Naive B cell (primary cell): ENCODE results near the gene SLC23A1. TPM values are rescaled to one million over a fixed set of nuclear protein-coding genes. Genes with fewer than 3 reads are reported as not detected.

Experiments used
- ATAC-seq, 2 donors: fragments of 150-1000 bp; cut with Tn5 transposase; 2 replicates each; pipeline ENCODE4 v1.10.0; 2021; ENCODE audit warnings: low read depth in 2 of 2, mild to moderate bottlenecking in 2 of 2, moderate library complexity in 2 of 2
- DNase-seq: peaks from one replicate; pipeline ENCODE4 v3.0.0; 2022
- H3K27ac Mint-ChIP-seq, 6 donors: one replicate each; pipeline ENCODE4 v1.8.0; 2020 to 2022; ENCODE audit warnings: mild to moderate bottlenecking in 6 of 6, mixed read lengths in 6 of 6, moderate library complexity in 5 of 6, inconsistent platforms in 2 of 6
- H3K27me3 Mint-ChIP-seq, 3 donors: one replicate each; pipeline ENCODE4 v1.8.0; 2021 to 2022; ENCODE audit warnings: mixed read lengths in 3 of 3, mild to moderate bottlenecking in 1 of 3
- H3K36me3 Mint-ChIP-seq, 2 donors: one replicate each; pipeline ENCODE4 v1.8.0; 2020 to 2022; ENCODE audit warnings: mixed read lengths in 2 of 2, inconsistent platforms in 1 of 2, mild to moderate bottlenecking in 1 of 2
- H3K4me1 Mint-ChIP-seq, 3 donors: one replicate each; pipeline ENCODE4 v1.8.0; 2020 to 2022; ENCODE audit warnings: mixed read lengths in 3 of 3, inconsistent platforms in 1 of 3, mild to moderate bottlenecking in 1 of 3, moderate library complexity in 1 of 3
- H3K4me3 Mint-ChIP-seq, 8 donors: one replicate each; pipeline ENCODE4 v1.8.0; 2020 to 2022; ENCODE audit warnings: mild to moderate bottlenecking in 8 of 8, mixed read lengths in 8 of 8, moderate library complexity in 8 of 8, inconsistent platforms in 2 of 8
- H3K9me3 Mint-ChIP-seq, 7 donors: one replicate each; pipeline ENCODE4 v1.8.0; 2020 to 2022; ENCODE audit warnings: mixed read lengths in 7 of 7, mild to moderate bottlenecking in 5 of 7, inconsistent platforms in 2 of 7, moderate library complexity in 1 of 7
- polyA plus RNA-seq, 6 donors: library from polyadenylated mRNA; unstranded; fragments of 300-500 nt; fragmentation: Illumina TruSeq; gene quantifications; one replicate each; pipeline ENCODE4 v1.2.3, GENCODE V29; 2021; ENCODE audit warnings: low read depth in 6 of 6

Gene SLC23A1
- polyA plus RNA-seq, 6 donors from 2014 or later, result 0.13 to 0.57 (median 0.49) TPM; not detected in 3

DNA sequence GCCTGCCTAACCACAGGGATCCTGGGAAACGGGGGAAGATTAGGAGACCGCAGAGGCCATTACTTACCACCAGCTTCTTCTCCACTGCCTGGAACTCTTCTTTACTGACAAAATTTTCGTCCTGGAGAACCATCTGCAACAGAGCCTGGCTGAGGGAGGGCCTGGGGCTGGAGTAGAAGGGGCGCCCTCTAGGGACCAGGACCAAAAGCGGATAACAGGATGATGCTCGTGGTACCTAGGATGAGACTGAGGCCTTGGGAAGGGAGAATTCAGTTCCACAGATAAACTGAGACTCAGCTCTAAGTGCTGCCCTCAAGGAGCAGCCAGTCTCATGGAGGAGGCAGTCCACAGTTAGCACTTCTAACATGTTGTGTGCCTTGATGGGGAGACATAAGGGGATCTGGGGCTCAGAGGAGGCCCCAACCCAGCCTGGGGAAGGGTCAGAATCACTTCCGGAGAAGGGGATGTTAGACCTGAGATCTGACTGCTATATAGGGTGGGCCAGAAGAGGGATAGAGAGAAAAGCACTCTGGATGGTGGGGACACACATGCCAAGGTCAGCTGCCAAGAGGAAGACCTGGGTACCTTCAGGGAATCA lies 19.6 kb upstream of the SLC23A1 start:
- ATAC-seq (no peak), DNase-seq (no peak)
- no peaks in the 10 kb centered on the region for H3K36me3 Mint-ChIP-seq
- H3K9me3 Mint-ChIP-seq, result no peaks in the 10 kb centered on the region
- no peaks in the 10 kb centered on the region for H3K27me3 Mint-ChIP-seq
- H3K27ac Mint-ChIP-seq, result peak overlapping the region; percentile 87 to 99 (median 94)
- peak overlapping the region; percentile 80 to 97 (median 92) for H3K4me3 Mint-ChIP-seq
- peaks cover 31 to 46% (median 38%) of the 10 kb centered on the region in 3 donors for H3K4me1 Mint-ChIP-seq

DNA sequence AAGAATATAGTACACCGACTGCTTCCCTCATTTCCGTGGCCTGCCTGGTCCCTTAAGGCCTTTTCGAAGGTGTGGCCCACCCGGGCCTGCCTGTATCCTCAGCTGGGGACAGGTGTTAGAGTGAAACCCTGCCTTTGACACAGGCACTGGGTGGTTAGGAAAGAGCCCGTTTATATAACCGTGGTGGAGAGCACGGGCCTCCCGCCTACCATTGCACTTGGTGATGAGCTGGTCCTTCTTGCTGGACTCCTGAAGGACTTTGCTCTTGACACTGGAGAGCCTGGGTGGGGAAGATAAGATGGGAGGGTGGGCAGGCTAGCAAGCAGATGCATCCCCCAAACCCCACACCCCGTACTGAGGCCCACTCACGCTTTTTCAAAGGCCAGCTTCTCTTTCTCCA lies 18.4 kb upstream of the SLC23A1 start:
- H3K4me3 Mint-ChIP-seq, result peak overlapping the region in 2 of 8 donors; percentile 12 to 34
- H3K36me3 Mint-ChIP-seq, result no peaks in the 10 kb centered on the region
- H3K9me3 Mint-ChIP-seq, result no peaks in the 10 kb centered on the region

GRCh38 chr5:139399501-139400121 lies 16.5 kb upstream of the SLC23A1 start:
- DNase-seq, result no peak
- no peak for ATAC-seq
- Mint-ChIP-seq H3K27ac (peak overlapping the region in 1 of 6 donors; percentile 18), H3K4me3 (peak overlapping the region in 1 of 8 donors; percentile 47), H3K9me3 (no peaks in the 10 kb centered on the region), H3K4me1 (peaks cover 24 to 37% (median 26%) of the 10 kb centered on the region in 3 donors), H3K27me3 (no peaks in the 10 kb centered on the region), H3K36me3 (no peaks in the 10 kb centered on the region)

More for the DNA sequence above, 18.4 kb upstream of the SLC23A1 start:
- Mint-ChIP-seq H3K27ac (no peak overlapping the region), H3K4me1 (peaks cover 27 to 35% (median 32%) of the 10 kb centered on the region in 3 donors), H3K27me3 (no peaks in the 10 kb centered on the region)
- DNase-seq, result no peak
- ATAC-seq, result no peak

- H3K4me3 Mint-ChIP-seq, result no peak overlapping the region
- ATAC-seq (no peak), DNase-seq (no peak)
- H3K27ac Mint-ChIP-seq, result no peak overlapping the region
- no peaks in the 10 kb centered on the region for H3K27me3 Mint-ChIP-seq
- H3K9me3 Mint-ChIP-seq, result no peaks in the 10 kb centered on the region
- H3K36me3 Mint-ChIP-seq, result no peaks in the 10 kb centered on the region
- H3K4me1 Mint-ChIP-seq, result peaks cover 9 to 23% (median 14%) of the 10 kb centered on the region in 3 donors
Measured at GRCh38 chr5:139397921-139398320, 14.8 kb upstream of the SLC23A1 start.

DNA sequence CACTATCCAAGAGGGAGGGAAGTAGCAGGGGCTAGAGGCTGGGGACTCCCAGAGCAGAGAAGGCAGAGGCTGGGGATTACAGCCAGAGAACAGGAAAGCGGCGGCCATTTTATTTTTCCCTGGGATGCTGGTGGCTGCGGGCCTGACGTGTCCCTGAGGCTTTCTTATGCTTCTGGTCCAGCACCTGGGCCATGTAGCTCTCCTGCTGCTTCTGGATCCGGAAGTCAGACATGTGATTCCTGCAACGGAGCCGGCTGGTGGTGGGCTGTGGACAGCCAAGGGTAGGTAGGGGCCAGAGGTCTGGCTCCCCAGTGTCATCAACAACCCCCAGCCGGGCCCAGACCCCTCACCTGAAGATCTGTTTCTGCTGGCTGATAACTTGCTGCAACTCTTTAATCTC lies 13.6 kb upstream of the SLC23A1 start:
- peak overlapping the region in 3 of 6 donors; percentile 11 to 72 (median 52) for H3K27ac Mint-ChIP-seq
- no peaks in the 10 kb centered on the region for H3K27me3 Mint-ChIP-seq
- H3K9me3 Mint-ChIP-seq, result no peaks in the 10 kb centered on the region
- peak overlapping the region in 2 of 8 donors; percentile 12 to 30 for H3K4me3 Mint-ChIP-seq
- H3K36me3 Mint-ChIP-seq, result no peaks in the 10 kb centered on the region
- DNase-seq (no peak), ATAC-seq (no peak)
- peaks cover 8 to 23% (median 10%) of the 10 kb centered on the region in 3 donors for H3K4me1 Mint-ChIP-seq

DNA sequence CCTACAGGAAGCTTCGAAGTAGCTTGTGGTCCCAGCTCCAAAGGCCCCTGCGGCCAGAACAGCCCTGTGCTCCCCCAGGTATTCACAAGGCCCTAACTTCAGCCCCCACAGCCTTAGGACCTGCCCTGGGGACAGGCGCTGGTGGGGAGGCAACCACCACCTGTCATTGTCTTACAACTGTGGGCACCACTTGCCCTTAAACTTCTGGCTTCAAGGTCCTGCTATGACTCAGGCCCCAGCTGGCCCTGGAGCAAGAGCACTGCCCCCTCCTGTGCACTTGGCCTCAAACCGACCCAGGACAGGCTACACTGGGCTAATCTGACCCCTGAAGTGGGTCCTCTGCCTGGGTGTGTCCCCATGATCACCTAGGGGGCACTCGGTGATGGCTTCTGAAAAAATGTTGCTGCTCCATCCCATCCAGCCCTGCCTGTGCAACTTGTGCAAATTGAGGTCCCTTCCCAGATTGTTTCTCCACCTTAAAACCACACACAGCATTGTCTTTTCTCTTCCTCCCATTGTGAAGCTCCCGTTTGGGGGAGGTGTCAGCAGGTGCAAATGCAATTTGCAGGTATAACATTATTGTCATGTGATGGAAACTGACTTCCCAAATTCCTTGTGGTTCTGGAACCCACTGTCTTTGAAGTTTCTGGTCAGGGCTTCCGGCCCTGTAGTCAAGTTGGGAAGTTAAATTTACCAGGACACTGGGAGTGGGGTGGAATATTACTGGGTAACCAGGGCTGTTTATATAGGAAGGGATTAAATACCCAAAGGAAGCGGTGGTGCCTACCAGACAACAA lies 12.9 kb upstream of the SLC23A1 start:
- Mint-ChIP-seq H3K4me3 (peak overlapping the region in 7 of 8 donors; percentile 1 to 62 (median 22)), H3K27ac (peak overlapping the region in 2 of 6 donors; percentile 26 to 54), H3K4me1 (peaks cover 14 to 29% (median 17%) of the 10 kb centered on the region in 3 donors), H3K36me3 (no peaks in the 10 kb centered on the region), H3K9me3 (no peaks in the 10 kb centered on the region), H3K27me3 (no peaks in the 10 kb centered on the region)
- ATAC-seq, result no peak
- DNase-seq, result no peak

GRCh38 chr5:139394654-139395566 lies 11.8 kb upstream of the SLC23A1 start, which contains the start of gene PROB1:
Gene PROB1, minus strand, starts transcription at chr5:139395104. Its CDS starts 23 bp downstream, at chr5:139395081.
- Mint-ChIP-seq H3K4me1 (peaks cover 23 to 41% (median 28%) of the 10 kb centered on the region in 3 donors), H3K4me3 (peak within 1 kb of the TSS in 7 of 8 donors; percentile 83 to 97 (median 97)), H3K36me3 (no peaks in the 10 kb centered on the region), H3K9me3 (no peaks in the 10 kb centered on the region), H3K27me3 (no peaks in the 10 kb centered on the region), H3K27ac (peak within 1 kb of the TSS in 1 of 6 donors; percentile 54)
- ATAC-seq, result no peak
- DNase-seq, result no peak

- no peaks in the 10 kb centered on the region for H3K27me3 Mint-ChIP-seq
- no peaks in the 10 kb centered on the region for H3K36me3 Mint-ChIP-seq
- H3K27ac Mint-ChIP-seq, result no peak overlapping the region
- peak; percentile 76 for DNase-seq
- H3K9me3 Mint-ChIP-seq, result no peaks in the 10 kb centered on the region
- ATAC-seq, result peak; percentile 9 to 16
- H3K4me1 Mint-ChIP-seq, result peaks cover 31 to 48% (median 35%) of the 10 kb centered on the region in 3 donors
- peak overlapping the region in 7 of 8 donors; percentile 83 to 97 (median 97) for H3K4me3 Mint-ChIP-seq
Measured at GRCh38 chr5:139394123-139394653, 11.1 kb upstream of the SLC23A1 start.

GRCh38 chr5:139393497-139394122 lies 10.5 kb upstream of the SLC23A1 start:
- H3K36me3 Mint-ChIP-seq, result no peaks in the 10 kb centered on the region
- peak overlapping the region in 4 of 6 donors; percentile 66 to 96 (median 86) for H3K27ac Mint-ChIP-seq
- no peak for ATAC-seq
- H3K4me3 Mint-ChIP-seq, result peak overlapping the region; percentile 83 to 97 (median 96)
- no peak for DNase-seq
- no peaks in the 10 kb centered on the region for H3K27me3 Mint-ChIP-seq
- H3K4me1 Mint-ChIP-seq, result peaks cover 32 to 54% (median 41%) of the 10 kb centered on the region in 3 donors
- H3K9me3 Mint-ChIP-seq, result no peaks in the 10 kb centered on the region

DNA sequence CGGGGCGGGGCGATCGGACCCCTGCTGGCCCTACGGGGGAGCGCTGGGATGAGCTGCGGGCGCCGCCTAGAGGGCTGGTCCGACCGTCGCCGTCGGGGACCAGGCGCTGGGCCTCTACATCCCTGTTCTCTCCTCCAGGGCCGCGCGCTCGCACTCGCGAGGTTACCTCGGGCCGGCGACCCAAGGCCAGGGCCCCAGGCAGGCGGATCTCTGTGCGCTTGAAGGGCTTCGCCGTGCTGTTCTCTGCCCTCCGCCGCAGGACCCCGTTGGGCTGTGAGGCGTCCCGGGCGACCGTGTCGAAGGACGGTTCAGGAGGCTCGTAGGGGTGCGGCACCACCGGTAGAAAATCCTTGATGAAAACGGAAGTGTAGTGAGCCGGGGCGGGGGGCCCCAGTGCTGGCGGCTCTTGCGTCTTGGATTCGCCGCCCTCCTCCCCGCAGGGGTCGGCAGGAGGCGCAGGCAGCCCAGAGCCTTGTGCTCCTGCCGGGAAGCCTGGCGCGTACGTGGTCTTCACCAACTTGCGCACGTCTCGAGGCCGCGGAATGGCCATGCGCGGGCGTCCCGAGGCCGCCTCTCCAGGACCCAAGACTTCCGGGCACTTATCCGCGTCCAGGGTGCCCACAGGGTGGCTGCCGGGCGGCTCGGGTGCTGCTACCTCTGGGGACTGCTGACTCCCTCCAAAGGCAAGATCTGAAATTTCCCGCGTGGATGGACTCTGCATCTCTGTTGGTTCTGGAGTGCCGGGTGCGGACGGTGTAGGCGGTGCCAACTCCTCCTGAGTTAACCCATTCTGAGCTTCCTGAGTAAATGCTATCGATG lies 9.8 kb upstream of the SLC23A1 start:
- Mint-ChIP-seq H3K4me3 (peak overlapping the region; percentile 83 to 97 (median 96)), H3K27ac (peak overlapping the region in 5 of 6 donors; percentile 77 to 96 (median 90)), H3K36me3 (no peaks in the 10 kb centered on the region), H3K4me1 (peaks cover 39 to 61% (median 48%) of the 10 kb centered on the region in 3 donors), H3K27me3 (no peaks in the 10 kb centered on the region), H3K9me3 (no peaks in the 10 kb centered on the region)
- peak; percentile 69 to 71 for ATAC-seq
- DNase-seq, result peak; percentile 88

DNA sequence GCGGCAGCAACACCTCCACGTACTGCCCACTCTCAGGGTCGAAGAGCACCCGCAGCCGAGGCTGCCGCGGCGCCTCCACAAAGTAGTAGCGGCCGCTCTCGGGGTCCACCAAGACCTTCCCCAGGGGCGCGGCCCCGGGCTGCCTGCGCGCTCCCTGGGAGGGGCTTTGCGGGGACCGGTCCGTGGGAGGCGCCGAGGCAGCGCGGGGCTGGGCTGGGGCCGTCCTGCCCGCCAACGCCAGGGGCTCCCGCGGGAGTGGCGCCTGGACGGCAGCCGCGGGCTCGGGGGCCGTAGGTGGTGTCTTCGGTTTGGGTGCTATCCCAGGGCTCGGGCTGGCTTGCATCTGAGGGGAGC lies 9.2 kb upstream of the SLC23A1 start:
- Mint-ChIP-seq H3K36me3 (no peaks in the 10 kb centered on the region), H3K4me3 (peak overlapping the region; percentile 83 to 97 (median 96)), H3K27ac (peak overlapping the region in 3 of 6 donors; percentile 90 to 94 (median 94)), H3K27me3 (no peaks in the 10 kb centered on the region), H3K4me1 (peaks cover 41 to 67% (median 54%) of the 10 kb centered on the region in 3 donors), H3K9me3 (no peaks in the 10 kb centered on the region)
- ATAC-seq, result peak in 1 of 2 donors; percentile 21
- no peak for DNase-seq
